HL-60 (cell line): Measurements from ENCODE around the gene TMEM131L.

Experiments
- GABPA ChIP-seq: IDR thresholded peaks from 2 replicates; pipeline ENCODE4 v1.6.1; 2012; ENCODE audit warnings: low read depth
- POLR2AphosphoS5 ChIP-seq: IDR thresholded peaks from 2 replicates; pipeline ENCODE4 v1.6.1; 2012; ENCODE audit warnings: low read depth
- REST ChIP-seq: IDR thresholded peaks from 2 replicates; pipeline ENCODE4 v1.6.1; 2012; ENCODE audit warnings: low read depth; ENCODE audit not compliant: insufficient replicate concordance
- SPI1 ChIP-seq: IDR thresholded peaks from 2 replicates; pipeline ENCODE4 v1.6.1; 2012; ENCODE audit warnings: low read depth, mild to moderate bottlenecking, borderline replicate concordance
- TF ChIP-seq, protein P1 (sequence below): IDR thresholded peaks from one replicate; pipeline ENCODE4 v1.5.1; 2011; ENCODE audit warnings: low read length, control low read depth, inconsistent platforms; ENCODE audit not compliant: insufficient read depth

GRCh38 chr4:153427363-153428071 lies 38.6 kb upstream of the TMEM131L start:
- TF ChIP-seq, protein P1, sequence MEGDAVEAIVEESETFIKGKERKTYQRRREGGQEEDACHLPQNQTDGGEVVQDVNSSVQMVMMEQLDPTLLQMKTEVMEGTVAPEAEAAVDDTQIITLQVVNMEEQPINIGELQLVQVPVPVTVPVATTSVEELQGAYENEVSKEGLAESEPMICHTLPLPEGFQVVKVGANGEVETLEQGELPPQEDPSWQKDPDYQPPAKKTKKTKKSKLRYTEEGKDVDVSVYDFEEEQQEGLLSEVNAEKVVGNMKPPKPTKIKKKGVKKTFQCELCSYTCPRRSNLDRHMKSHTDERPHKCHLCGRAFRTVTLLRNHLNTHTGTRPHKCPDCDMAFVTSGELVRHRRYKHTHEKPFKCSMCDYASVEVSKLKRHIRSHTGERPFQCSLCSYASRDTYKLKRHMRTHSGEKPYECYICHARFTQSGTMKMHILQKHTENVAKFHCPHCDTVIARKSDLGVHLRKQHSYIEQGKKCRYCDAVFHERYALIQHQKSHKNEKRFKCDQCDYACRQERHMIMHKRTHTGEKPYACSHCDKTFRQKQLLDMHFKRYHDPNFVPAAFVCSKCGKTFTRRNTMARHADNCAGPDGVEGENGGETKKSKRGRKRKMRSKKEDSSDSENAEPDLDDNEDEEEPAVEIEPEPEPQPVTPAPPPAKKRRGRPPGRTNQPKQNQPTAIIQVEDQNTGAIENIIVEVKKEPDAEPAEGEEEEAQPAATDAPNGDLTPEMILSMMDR, result no peak
- TF ChIP-seq POLR2AphosphoS5 (no peak), REST (no peak), GABPA (no peak), SPI1 (no peak)
